LHCN-M2 (cell line): ENCODE measurements around the gene LHPP. TPM values are rescaled to one million over a fixed set of nuclear protein-coding genes. Genes with fewer than 3 reads are reported as not detected.

Source experiments
- DNase-seq: peaks from one replicate; pipeline ENCODE4 v3.0.0-alpha.2; 2012; ENCODE audit warnings: low read depth
- total RNA-seq: library from RNA; depleted of rRNA; stranded (reverse); fragments of >200 nt; gene quantifications from 2 replicates; pipeline ENCODE4 v1.2.3, GENCODE V29; 2014

The LHPP gene
- total RNA-seq, 1 experiment from 2014 or later, result 13.2 TPM

DNA sequence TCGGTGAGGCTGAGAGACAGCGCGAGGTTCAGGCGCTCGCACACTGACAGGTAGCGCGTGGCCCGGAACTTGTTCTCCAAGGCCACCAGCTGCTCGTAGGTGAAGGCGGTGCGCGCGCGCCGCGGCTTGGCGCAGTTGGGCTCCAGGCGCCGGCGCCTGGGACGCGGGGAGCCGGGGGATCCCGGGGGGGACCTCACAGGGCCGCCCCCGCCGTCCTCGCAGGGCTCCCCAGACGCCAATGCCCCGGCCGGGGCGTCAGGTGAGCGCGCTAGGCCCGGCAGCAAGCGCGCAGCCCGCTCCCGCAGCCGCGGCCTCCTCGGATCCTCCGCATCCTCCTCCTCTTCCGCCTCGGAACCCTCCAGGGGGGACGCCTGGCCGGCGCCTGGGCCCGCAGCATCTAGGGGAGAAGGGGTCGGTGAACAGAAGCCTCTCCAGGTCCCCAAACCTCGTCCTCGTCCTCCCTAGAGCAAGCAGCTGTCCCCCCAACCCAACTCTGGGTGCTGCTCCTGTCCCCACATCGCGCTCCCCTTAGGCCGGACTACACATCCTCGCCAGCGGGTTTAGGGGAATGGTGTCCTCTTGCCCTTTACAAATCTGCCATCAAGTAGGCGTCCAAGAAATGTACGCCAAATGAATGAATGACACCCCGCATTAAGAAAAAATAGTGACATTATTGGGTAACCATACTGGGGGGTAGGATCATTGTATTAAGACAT is 13.7 kb upstream of the LHPP start:
- no peak for DNase-seq

DNA sequence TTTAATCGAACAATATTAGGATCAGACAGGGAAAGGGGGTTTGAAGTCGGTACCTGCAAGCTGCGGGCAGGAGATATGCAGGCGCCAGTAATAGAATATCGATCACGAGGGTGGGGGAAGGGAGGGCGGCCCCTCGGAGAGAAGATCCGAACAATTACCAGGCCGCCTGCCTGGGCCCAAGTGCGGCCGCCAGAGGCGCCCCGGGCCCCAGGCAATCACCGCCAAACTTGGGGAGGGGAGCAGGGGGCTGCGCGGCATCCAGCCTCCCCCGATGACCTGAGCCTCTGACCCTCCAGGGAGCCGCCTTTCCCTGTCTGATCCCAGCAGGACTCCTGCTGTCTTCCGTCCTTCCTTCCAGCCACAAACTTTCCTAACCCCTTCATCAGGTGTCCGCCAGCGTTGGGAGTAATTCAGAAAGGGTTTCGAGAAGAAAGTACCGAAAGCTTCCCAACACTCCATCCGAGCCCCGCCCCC is 12.9 kb upstream of the LHPP start:
- no peak for DNase-seq

DNA sequence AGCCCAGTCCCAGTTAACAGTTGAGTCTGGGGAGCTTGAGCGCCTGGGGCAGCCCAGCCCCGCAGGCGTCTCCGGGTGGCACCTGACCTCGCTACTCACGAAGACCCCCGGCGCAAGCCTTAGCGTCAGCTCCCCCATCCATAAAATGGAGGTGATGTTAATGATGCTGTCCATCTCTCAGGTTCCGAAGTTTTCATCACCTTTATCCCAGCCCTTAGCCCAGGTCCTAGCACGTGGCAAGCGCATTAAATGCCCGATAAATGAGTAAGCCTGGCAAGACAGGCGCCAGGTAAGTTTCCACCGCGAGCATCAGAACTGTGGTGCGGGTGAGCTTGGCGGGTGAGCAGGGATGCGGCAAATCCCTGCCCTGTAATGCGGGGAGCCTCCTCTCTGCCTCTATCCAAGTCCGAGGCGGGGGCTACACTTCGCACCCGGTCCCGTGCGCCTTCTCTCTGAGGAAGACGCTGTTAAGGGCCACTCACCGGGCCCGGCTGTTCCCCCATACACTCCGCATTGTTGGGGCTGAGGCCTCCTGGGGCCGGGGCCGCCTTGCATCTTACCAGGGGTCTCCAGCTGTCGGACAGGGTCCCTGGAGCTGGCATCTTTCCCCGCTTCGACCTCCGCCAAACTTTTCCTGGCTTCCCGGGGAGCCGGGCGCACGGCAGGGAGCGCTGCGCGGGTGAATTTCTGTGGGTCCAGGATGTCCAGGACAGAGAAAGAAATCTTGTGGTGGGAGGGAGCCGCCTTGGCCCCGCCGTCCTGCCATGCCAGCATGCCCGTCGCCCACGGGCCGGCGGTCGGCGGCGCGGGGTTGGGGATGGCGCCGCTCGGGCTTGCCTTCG is 12.2 kb upstream of the LHPP start:
- DNase-seq, result no peak

DNA sequence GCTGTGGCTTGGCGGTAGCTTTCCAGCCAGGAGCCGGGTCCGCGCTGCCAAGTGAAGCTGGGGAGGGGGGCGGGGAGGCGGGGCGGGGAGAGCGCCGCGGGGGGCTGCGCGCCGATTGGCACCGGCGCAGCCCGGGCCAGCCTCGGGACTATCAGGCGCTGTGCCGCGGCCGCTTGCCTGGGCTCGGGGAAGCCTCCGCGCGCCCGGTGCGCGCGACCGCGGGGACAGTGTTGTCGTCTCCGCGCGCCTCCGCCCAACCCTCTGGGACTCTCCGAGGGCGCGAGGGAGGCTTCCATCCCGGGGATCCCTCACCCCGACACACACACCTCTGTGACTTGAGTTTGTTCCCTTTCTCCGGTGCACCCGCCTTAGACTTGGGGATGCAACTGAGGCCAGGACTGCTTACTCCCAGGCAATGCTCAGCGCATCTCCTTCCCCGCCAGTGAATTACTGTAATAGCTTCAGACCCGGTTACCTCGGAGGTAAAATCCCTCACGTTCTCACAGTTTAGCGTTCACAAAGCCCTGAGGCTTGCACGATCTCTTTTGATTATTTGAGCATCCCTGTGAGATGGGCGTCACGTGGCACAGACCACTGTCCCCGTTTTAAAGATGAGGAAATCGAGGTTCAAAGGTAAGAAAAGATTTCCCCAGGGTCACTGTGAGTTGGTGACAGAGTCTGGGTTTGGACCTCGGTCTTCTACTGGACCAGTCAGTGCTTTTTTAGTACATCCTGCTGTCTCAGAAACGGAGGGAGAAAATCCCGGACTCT is 11.4 kb upstream of the LHPP start, which contains the start of gene NKX1-2:
TSS of gene NKX1-2 (minus strand) at position 24 of the 771 bp plus-strand sequence. CDS start 92 bp downstream, outside the sequence.
- DNase-seq, result no peak

DNA sequence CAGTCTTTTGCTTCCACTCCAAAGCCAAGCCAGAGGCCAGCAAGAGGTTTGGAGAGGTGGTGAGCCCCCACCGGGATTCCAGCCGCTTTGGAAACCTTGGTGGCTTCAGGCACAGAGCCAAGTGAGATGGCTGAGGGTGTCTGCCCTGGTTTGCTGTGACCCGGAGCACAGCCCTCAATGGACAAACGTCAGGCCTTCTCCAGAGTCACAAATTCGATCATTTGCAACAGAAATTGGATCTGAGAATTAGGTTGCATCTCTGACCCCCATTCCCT is 10.9 kb upstream of the LHPP start:
- no peak for DNase-seq

- DNase-seq, result no peak
Measured at GRCh38 chr10:124451276-124451675, 10.3 kb upstream of the LHPP start.

DNA sequence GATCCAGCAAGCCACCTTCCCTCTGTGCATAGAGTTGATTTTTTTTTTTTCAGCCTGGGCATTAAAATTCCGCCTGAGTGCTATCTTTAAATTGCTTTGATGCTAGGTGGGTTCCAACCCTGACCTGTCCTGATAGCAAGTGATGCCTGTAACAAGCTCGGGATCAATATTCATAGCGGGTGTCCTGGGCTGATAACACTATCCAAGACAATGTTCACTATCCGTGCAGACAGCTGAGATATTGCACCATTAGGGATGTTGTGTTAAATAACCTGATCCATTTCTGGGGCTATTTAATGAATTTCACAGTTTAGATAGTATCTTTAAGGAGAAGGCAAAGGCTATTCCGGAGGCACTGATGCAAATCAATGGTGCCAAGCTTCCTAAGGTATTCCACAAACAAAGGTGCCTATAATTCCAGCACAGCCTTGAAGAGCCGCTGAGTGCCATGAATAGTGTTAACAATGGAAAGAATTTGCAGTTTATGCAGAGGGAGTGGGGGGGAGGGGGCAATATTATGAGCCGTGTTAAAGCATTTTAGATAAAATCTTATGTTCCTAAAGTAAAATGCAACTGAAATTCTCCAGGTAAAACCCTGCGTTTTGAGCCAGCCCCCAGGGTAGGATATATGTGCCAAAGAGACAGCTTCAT is 7.5 kb upstream of the LHPP start:
- no peak for DNase-seq

- DNase-seq, result no peak
Measured at GRCh38 chr10:124455441-124455840, 6.2 kb upstream of the LHPP start.

DNA sequence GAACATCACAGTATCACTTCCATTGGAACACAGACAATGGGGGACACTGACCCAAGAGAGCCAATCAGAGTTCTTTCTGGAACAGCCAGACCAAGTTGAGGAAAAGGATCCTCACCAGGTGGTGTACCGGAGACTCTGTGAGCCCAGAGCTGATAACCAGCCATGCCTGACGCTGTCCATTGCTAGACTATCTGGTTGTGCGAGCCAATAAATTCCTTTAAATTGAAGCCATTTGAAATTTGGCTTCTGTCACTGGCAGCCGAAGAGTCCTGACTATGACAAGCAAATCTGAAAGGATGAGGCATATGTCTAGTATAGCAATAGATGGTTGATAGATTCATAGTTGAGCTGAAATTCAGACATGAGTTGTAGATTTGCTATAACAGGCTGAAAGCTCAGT is 3.1 kb upstream of the LHPP start:
- no peak for DNase-seq

DNA sequence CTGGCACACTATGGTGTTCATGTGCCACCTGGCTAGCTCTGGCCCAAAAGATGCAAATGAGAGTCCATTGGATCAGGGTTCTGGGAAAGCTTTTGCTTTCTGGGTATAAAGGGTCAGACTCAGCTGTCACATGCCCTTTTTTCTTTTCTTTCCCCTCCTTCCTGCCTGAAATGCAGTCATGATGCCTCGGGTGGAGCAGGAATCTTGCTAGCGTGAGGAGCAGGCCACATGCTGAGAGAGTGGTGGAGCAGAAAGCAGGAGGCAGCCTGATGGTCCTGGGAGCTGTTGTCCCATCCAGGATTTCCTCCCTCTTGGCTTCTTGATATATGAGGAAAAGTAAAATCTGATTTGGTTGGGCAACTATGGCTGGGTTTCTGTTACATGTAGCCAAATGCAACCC is 2.7 kb upstream of the LHPP start:
- DNase-seq, result no peak

GRCh38 chr10:124459395-124459794 is 2.2 kb upstream of the LHPP start:
- DNase-seq, result no peak

GRCh38 chr10:124460144-124460543 is 1.5 kb upstream of the LHPP start:
- no peak for DNase-seq

GRCh38 chr10:124462348-124462695 is 699 bp downstream of the LHPP start:
- DNase-seq, result no peak

DNA sequence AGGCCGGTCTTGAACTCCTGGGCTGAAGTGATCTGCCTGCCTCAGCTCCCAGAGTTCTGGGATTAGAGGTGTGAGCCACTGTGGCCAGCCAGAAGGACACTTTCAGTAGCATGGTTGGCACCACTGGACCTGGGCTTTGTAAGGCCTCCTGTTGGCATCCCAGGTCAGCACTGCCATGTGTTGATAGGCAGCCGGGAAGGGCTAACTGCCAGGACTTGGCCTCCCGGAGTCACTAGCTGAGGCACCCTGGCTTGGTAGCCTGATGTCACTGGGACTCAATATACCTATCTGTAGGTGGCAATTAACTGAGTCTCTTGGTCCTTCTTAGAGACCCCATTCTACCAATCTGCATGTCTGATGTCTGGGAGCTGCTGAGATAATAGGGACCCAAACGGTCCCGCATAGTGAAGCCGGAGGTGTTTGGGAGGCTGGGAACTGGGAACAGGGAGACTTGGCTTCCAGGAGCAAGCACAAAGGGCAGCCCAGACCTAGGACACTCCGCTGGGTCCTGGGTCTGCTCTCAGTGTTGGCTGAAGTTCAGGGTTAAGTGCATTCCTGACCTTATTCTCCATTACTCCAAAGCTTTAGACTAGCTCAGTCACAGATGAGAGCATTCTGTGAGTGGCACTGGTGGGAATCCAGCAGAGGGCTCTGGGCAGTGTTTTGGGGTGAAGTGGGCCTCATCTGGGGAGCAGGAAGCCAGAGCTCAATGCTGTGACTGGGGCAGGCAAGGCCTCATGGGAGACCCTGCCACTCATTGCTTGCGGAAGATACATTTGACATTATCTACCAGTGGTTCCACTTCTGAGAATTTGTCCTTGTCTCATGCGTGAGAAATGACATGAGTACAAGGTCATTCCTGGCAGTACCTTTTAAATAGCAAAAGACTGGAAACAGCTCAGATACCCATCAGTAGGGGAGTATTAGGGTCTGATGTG is 2.7 kb downstream of the LHPP start:
- DNase-seq, result no peak

DNA sequence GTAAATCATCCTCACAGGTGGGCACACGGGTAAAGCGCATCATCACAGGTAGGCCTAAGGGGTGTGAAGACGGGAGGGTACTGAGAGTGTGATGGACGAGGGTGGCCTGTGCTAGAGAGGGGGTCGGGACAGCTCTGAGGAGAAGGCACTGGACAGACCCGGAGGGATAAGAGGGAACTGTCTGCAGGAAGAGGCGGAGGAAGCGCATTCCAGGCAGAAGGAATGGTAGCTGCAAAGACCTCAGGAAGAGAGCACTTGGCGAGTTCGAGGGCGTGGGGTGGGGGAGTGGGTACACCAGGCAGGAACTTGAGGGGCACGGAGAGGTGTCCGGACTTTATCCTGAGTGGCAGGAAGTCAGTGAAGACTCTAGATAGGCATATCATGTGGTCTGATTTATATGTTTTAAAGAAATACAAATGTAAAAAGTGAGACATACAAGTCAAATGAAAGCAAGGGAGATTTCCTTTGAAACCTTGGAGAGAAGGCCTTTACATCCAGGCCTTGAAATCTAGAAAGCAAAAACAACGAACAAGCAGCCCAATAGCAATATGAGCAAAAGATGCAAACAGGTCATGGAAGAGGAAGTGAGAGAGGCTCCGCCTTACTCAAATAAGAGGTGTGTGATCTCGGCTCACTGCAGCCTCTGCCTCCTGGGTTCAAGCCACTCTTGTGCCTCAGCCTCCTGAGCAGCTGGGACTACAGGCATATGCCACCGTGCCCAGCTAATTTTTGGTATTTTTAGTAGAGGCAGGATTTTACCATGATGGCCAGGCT is 3.6 kb downstream of the LHPP start:
- DNase-seq, result no peak

- no peak for DNase-seq
Measured at GRCh38 chr10:124465777-124466488, 4.3 kb downstream of the LHPP start.

DNA sequence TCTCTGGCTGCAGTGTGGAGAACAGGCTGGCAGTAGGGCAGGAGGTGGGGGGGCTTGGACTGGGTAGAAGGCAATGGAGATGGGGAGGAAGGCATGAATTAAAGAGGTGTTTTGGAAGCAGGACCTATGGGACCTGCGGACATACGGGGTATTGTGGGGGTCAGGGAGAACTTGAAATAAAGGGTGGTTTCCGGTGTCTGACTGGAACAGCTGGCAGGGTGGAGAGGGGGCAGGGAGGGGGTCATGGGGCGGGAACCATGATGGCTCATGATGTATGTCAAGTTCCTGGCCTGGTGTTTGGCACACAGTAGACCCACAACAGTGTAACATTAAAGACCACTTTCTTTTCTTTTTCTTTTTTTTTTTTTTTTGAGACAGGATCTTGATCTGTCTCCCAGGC is 5.5 kb downstream of the LHPP start:
- DNase-seq, result peak; percentile 34

DNA sequence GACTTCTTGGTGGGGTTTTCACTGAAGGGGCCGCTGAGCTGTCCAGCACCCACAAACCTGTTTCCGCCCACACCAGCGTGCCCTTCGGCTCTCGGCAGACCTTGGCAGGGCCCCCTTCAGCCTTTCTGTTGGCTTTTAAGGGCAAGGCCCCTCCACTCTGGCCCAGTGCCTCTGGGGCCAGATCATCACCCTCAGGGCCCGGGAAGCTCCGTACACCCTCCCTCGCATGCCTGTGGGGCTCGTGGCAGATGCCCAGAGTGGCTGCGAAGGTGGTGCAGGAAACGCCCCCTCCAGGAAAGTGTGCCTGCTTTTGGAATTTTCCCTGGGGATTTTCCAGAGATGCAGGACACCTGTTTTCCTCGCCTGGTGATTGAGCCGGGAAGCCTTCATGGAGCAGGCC is 7.0 kb downstream of the LHPP start:
- no peak for DNase-seq

DNA sequence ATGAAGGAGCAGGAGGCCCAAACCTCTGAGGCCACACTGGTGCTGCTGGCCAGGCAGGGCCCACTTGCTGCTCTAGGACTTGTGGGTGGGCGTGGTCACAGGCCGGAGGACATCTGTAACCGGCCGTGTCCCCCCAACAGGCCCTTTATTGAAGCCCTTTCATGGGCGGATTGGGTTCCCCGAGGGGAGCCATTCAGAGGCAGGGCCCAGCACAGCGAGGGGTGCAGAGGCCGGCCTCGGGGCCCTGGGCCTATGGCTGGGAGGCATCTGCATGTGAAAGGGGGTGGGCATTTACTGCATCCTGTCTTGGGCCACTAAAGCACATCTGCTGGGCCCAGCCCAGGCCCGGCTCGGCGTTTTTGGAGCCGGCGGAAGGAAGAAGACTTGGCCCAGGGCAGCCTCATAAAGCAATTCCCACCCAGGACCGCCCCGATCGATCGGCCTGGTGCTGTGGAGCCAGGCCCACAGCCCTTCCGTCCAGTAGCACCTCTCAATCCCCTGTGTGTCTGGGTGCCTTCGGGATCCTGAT is 8.4 kb downstream of the LHPP start:
- no peak for DNase-seq
